OCI-LY7 (cell line): Measurements from ENCODE around the gene HSPB9. TPM values are rescaled to one million over a fixed set of nuclear protein-coding genes. Genes with fewer than 3 reads are reported as not detected.

Source experiments
- BruUV-seq: library from RNA; stranded (reverse); fragments of 400-500 nt; replicated peaks from 2 replicates; lab custom pipeline; 2021; lab: Mats Ljungman, UMichigan
- CTCF ChIA-PET: fragments of 300-600 bp; sonication (Branson Sonifier 250); formaldehyde crosslinking; loops from one replicate; lab custom pipeline; 2022; ENCODE audit warnings: antibody characterized with exemption; ENCODE audit not compliant: unreplicated experiment; lab: Charles Lee
- POLR2A ChIA-PET: fragments of 300-600 bp; sonication (Branson Sonifier 250); formaldehyde crosslinking; loops from one replicate; lab custom pipeline; 2022; ENCODE audit warnings: antibody characterized with exemption; lab: Charles Lee
- DNase-seq: peaks from one replicate; pipeline ENCODE4 v3.0.0-alpha.2; 2015; ENCODE audit warnings: low spot score
- H2AFZ ChIP-seq: fragments of 200-600 bp; sonication (generic), shearing (Covaris generic); 2 replicates; pipeline ENCODE4 v1.6.1; 2014; ENCODE audit warnings: mild to moderate bottlenecking, antibody characterized with exemption, low read length, moderate library complexity
- H3K27ac ChIP-seq: fragments of 200-600 bp; sonication (generic); 2 replicates; pipeline ENCODE4 v1.5.1; 2014; ENCODE audit warnings: mixed run types, low read depth, mild to moderate bottlenecking, moderate library complexity, low read length, inconsistent platforms; ENCODE audit not compliant: poor library complexity, severe bottlenecking
- H3K36me3 ChIP-seq: fragments of 200-600 bp; sonication (generic); 2 replicates; pipeline ENCODE4 v1.6.1; 2014; ENCODE audit warnings: mild to moderate bottlenecking, antibody characterized with exemption, low read length, moderate library complexity, mixed read lengths; ENCODE audit not compliant: insufficient read depth
- H3K4me1 ChIP-seq: fragments of 200-600 bp; sonication (generic); 2 replicates; pipeline ENCODE4 v1.5.1; 2014; ENCODE audit warnings: mild to moderate bottlenecking, low read length; ENCODE audit not compliant: insufficient read depth, poor library complexity, severe bottlenecking
- H3K4me2 ChIP-seq: fragments of 200-600 bp; sonication (generic); 2 replicates; pipeline ENCODE4 v1.6.1; 2014; ENCODE audit warnings: mild to moderate bottlenecking, low read length
- H3K4me3 ChIP-seq: fragments of 200-600 bp; sonication (generic); 2 replicates; pipeline ENCODE4 v1.5.1; 2014; ENCODE audit warnings: mild to moderate bottlenecking, low read depth, low read length; ENCODE audit not compliant: poor library complexity, severe bottlenecking
- H3K79me2 ChIP-seq: fragments of 200-600 bp; sonication (generic); 2 replicates; pipeline ENCODE4 v1.6.1; 2016; ENCODE audit warnings: low read depth, mild to moderate bottlenecking, low read length, moderate library complexity, mixed read lengths; ENCODE audit not compliant: insufficient read depth
- H3K9me2 ChIP-seq: fragments of 200-600 bp; sonication (generic); 2 replicates; pipeline ENCODE4 v1.6.1; 2016; ENCODE audit warnings: mild to moderate bottlenecking, low read length, mixed read lengths; ENCODE audit not compliant: insufficient read depth
- H3K9me3 ChIP-seq: fragments of 200-600 bp; sonication (generic); 2 replicates; pipeline ENCODE4 v1.6.1; 2014; ENCODE audit warnings: mild to moderate bottlenecking, mixed run types, low read length, mixed read lengths
- H4K20me1 ChIP-seq: fragments of 200-600 bp; sonication (generic); 2 replicates; pipeline ENCODE4 v1.6.1; 2014; ENCODE audit warnings: mild to moderate bottlenecking, antibody characterized with exemption, low read length, moderate library complexity, mixed read lengths; ENCODE audit not compliant: insufficient read depth
- EZH2phosphoT487 ChIP-seq: fragments of 200-600 bp; sonication (generic); IDR thresholded peaks from 2 replicates; pipeline ENCODE4 v1.6.1; 2018; ENCODE audit warnings: low read depth, borderline replicate concordance, mild to moderate bottlenecking, mixed run types, antibody characterized with exemption, low read length, moderate library complexity, mixed read lengths
- intact Hi-C: fragments of 100-400 bp; cut with micrococcal nuclease; formaldehyde crosslinking; loops from one replicate; pipeline ENCODE4 v1.10.0; 2022; ENCODE audit not compliant: unreplicated experiment
- total RNA-seq, 2 experiments: library from RNA; depleted of rRNA in 1 of 2; stranded (reverse); fragments of >200 nt in 1 of 2; shearing (Covaris generic) in 1 of 2; gene quantifications; 2 replicates each; pipeline ENCODE4 v1.2.3, GENCODE V29; 2014 to 2022
- TF ChIP-seq, protein P1 (sequence below): fragments of 200-600 bp; sonication (generic); conservative IDR thresholded peaks from 2 replicates; pipeline ENCODE4 v1.5.1; 2014; ENCODE audit warnings: mild to moderate bottlenecking, antibody characterized with exemption, low read length, moderate library complexity, mixed read lengths

HSPB9 gene
- total RNA-seq, 2 experiments from 2014 or later = 0.16 TPM; not detected in 1

DNA sequence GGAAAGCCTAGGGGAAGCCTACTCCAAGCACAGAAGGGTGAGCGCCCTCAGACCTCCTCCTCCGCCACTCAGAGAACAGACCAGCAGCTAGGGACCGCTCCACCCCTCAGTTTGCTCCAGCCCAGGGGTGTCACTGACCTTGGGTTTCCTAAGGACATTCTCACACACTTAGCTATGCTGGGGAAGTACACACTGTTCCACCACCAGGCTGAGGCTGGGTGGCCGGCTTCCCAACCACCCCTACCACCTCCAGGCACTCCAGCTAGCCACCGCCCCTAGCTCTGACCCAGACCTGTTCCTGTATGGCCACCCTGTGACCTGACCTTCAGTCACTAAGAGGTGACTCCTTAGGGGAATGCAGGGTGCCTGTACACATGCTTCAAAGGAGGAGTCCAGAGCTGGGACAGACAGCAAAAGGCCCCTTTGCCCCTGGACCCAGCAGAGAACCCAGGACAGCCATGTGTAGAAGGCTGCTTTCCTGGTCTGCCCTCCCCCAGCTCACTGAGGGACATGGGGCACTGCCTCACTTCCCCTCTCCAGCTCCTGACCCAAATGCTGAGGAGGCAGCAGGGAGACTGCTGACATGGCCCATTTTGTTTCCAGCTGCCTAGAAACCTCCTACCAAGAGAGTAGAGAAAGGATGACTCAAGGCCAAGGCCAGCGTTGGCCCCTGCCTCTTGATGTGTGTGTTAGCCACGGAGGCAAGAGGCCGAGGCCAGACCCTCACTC lies 6.7 kb downstream of the HSPB9 start:
- POLR2A ChIA-PET = interaction anchor here (0.6 to 1.6 kb wide), 2 partner anchors 9 to 36 kb away, joined by 3 to 12 read pairs; partner anchors contain the start of gene KAT2A
- H3K36me3 ChIP-seq = peaks cover 71% of the 10 kb centered on the region
- H3K27ac ChIP-seq = no peak overlapping the region
- H3K9me2 ChIP-seq = no peaks in the 10 kb centered on the region
- intact Hi-C loops = no loop called here
- peaks cover 26% of the 10 kb centered on the region for H3K79me2 ChIP-seq
- peaks cover 38% of the 10 kb centered on the region for H3K4me1 ChIP-seq
- BruUV-seq = no TSS peak
- no peak for DNase-seq
- TF ChIP-seq, protein P1, sequence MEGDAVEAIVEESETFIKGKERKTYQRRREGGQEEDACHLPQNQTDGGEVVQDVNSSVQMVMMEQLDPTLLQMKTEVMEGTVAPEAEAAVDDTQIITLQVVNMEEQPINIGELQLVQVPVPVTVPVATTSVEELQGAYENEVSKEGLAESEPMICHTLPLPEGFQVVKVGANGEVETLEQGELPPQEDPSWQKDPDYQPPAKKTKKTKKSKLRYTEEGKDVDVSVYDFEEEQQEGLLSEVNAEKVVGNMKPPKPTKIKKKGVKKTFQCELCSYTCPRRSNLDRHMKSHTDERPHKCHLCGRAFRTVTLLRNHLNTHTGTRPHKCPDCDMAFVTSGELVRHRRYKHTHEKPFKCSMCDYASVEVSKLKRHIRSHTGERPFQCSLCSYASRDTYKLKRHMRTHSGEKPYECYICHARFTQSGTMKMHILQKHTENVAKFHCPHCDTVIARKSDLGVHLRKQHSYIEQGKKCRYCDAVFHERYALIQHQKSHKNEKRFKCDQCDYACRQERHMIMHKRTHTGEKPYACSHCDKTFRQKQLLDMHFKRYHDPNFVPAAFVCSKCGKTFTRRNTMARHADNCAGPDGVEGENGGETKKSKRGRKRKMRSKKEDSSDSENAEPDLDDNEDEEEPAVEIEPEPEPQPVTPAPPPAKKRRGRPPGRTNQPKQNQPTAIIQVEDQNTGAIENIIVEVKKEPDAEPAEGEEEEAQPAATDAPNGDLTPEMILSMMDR = no peak
- no peak for TF ChIP-seq EZH2phosphoT487
- no peak overlapping the region for H2AFZ ChIP-seq
- 0 out of 2 replicates have a peak, but pooled peaks cover 5% of the 10 kb centered on the region for H4K20me1 ChIP-seq
- H3K4me3 ChIP-seq = no peak overlapping the region
- no peak overlapping the region for H3K4me2 ChIP-seq
- H3K9me3 ChIP-seq = no peaks in the 10 kb centered on the region
- CTCF ChIA-PET = interaction anchor here (0.6 kb wide), 1 partner anchor 8 kb away, joined by 5 read pairs; the partner anchor contains the start of gene KAT2A

DNA sequence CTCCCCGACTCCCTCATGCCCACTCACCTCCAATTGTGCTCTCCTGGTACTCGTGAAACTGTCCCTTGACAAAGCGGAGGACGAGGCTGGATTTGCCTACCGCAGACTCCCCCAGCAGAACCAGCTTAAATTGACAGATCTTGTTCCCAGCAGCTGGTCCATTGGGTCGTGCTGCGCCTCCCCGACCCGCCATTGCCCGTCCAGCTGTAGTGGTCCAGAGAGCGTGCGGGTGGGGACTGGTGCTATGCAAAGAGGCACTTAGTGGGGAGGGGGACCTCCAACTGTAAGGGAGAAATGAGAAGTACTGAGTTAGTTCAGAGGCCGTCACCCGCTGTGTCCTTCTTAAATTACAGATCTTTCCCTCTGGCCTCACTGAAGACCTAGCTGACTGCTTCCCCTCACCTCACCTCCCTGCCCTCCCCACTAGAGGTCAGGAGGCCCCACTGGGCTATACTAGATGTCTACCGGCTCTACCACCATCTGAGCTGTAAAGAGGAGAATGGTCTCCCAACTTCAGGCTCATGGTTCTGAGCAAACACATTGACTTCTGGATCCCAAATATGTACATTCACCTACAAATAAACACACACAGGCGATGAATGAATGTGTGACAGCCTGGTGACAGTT lies 7.8 kb downstream of the HSPB9 start:
- Histone ChIP-seq H3K36me3 (peaks cover 71% of the 10 kb centered on the region), H4K20me1 (0 out of 2 replicates have a peak, but pooled peaks cover 5% of the 10 kb centered on the region), H3K4me2 (no peak overlapping the region), H3K79me2 (peaks cover 38% of the 10 kb centered on the region), H3K4me1 (peaks cover 49% of the 10 kb centered on the region), H3K27ac (no peak overlapping the region), H3K4me3 (no peak overlapping the region), H3K9me3 (no peaks in the 10 kb centered on the region), H3K9me2 (no peaks in the 10 kb centered on the region), H2AFZ (no peak overlapping the region)
- ChIA-PET POLR2A (interaction anchor here (1.6 kb wide), 1 partner anchor 10 kb away, joined by 12 read pairs; the partner anchor contains the start of gene KAT2A), CTCF (interaction anchor here (1.1 to 2.3 kb wide), 2 partner anchors 10 to 266 kb away, joined by 3 to 12 read pairs; partner anchors contain the start of gene KAT2A)
- no TSS peak for BruUV-seq
- no peak for DNase-seq
- intact Hi-C loops = loop anchor here (5.0 kb wide), 2 partner anchors 52 to 407 kb away; partner anchors contain the start of genes KCNH4 and NAGLU
- no peak for TF ChIP-seq EZH2phosphoT487
- TF ChIP-seq, protein P1 = peak; percentile 60
